ENCODE results near the gene ARPP19.
"Not testable (repeated sequence)": the region's sequence is repeated elsewhere in the genome, so short reads cannot be mapped to it uniquely, and the experiment has no call there.

ARPP19 gene

DNA sequence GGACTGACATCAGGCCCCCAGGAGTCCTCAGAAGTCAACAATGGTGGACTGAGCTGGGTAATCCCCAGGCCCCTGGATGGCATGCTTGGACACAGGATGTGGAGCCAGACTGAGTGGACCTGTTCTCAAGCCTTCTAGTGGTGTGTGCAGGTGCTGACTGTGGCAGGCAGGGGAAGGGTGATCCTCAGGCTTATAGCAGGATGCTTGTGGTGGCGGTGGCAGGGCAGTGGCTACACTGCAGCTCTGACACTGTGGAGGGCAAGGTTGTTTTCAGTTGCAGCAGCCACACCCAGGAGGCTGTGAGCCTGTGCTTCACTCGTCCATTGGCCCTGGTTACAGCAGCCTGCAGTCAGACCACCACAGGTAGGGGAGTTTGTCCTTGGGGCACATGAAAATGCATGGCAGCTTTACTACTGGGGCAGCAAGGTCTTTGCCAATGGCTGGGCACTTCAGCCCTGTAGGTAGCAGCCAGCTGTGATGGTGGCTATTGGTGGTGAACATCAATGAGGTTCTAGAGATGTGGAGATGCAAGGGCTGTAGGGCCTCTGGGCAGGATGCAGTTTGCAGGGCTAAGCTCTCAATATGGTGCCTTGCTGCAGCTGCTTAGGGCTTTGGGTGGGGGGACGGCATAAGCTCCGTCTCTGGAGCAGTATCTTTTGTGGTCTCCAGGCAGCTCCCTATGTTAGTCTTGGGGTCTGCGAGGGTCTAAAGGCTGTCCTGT, 22.6 kb downstream of the ARPP19 start:
- DNase-seq = no peak

DNA sequence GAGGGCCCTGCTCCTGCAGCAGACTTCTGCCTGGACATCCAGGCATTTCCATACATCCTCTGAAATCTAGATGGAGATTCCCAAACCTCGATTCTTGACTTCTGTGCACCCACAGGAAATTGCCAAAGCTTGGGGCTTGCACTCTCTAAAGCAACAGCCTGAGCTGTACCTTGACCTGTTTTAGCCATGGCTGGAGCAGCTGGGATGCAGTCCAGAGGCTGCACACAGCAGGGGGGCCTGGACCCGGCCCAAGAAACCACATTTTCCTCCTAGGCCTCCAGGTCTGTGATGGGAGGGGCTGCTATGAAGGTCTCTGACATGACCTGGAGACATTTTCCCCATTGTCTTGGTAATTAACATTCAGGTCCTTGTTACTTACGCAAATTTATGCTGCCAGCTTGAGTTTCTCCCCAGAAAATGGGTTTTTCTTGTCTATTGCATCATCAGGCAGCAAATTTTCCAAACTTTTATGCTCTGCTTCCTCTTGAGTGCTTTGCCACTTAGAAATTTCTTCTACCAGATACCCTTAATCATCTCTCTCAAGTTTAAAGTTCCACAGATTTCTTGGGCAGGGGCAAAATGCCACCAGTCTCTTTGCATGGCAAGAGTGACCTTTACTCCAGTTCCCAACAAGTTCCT, 28.3 kb downstream of the ARPP19 start:
- no peak for DNase-seq

DNA sequence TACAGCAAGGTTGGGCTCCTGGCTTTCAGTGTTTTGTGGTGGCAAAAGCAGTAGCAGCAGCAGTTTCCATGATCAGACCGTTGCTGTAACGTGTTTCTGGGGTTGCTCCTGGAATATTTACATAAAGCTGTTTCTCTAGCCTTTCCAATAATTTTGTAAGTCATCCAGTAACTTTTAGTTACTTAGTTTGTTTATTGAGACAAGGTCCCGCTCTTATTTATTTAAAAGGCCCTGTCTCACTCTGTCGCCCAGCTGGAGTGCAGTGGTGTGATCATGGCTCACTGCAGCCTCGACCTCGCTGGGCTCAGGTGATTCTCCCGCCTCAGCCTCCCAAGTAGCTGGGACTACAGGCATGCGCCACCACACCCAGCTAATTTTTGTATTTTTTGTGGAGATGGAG, 31.4 kb downstream of the ARPP19 start:
- no peak for DNase-seq

DNA sequence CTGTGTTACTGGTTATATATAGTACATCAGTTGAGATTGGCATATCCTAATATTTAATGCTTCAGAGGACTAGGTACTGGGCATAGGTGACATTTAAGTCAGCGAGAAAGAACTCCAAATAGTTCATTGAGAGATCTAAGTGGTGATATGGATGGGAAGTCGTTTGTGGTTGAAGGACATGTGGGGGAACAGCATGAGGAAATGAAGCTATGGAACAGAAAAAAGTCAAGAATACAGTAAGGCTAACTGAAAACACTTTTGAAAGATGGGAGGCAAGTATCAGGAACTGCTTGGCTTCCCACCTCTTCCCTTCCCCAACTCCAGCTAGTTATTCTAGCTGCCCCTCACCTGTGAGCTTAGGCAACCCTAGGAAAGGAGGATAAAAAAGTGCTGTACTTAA, 36.4 kb downstream of the ARPP19 start:
- DNase-seq = no peak

DNA sequence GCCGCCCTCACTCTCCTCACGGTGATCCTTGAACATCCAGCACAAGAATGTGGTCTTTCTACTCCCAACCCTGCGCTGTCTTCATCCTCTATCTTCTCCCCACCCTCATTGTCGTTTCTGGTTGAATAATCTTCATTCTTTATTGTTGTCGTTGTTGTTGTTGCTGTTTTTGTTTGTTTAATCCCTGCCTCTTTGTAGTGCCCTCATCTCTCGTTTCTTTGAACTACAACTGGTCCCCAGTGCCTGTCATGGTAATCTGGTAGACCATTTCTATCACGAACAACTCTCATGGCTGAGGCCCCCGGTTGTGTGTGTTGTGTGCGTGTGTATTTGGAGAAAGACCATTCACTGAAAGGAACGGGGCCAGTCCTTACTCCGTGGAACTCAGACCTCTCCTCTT, 38.9 kb downstream of the ARPP19 start:
- no peak for DNase-seq

DNA sequence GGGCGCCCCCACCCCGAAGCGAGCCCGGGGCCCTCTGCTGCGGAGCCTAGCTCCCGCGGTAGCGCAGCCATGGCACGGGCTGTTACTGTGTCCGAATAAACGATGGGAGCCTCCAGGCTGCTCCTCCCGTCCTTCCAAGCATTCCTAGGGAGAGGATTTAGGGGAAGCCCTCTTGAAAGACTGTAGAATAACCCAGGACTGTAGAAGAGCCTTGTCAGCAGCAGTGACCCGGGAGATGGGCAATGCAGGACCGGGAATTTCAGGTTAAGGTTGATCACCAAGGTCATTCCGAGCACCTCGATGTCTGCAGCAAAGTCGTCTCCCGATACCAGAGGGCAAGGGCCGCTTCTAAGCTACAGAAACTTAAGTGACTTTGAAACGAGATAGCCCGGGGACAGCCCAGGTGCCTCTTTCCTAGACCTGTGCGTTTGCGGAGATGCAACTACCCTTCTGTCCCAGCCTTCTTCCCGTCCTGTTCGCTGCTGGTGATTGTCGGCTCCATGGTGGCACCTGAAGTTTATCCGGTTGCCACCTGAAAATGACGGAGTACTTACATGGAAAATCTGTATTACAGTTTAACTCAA, 39.4 kb downstream of the ARPP19 start:
- DNase-seq = no peak

DNA sequence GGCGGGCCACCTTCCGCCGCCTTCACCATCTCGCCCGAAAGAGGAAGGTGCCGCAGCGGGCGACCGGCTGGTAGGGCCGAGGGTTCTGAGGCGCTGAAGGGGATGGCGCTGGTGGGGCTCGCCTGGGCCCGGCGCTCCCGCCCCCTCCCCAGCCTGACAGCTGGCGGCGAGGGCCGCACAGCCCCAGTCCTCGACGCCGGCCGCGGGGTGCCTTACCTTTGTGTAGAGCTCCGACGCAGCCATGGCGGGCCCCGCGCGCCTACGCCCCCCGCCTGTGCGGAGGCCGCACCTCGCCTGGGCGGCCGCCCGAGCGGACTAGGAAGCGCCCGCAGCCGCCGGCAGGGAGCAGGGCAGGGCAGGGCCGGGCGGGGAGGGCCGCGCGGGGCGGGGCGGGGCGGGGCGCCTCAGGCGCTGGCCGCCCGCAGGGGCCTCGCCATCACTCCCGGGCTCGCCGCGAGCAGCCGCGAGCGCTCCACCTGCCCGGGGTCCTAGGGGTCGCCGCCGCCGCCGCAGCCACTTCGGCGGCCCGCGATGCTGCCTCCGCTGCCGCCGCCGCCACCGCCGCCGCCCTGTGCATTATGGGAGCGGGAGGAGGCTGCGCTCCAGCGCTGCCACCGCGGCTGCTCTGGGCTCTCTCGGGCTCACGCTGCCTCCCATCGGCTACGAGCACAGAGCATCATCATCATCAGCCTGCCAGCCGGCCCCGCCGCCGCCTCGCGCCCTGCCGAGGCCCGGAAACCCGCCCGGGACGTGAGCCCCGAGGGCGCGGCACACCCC, 40.1 kb downstream of the ARPP19 start, which contains the start of gene MYO5A:
Gene MYO5A, minus strand, starts transcription at position 317 of the 777 bp plus-strand sequence. Its CDS starts 74 bp downstream, at position 243.
- no peak for DNase-seq

DNA sequence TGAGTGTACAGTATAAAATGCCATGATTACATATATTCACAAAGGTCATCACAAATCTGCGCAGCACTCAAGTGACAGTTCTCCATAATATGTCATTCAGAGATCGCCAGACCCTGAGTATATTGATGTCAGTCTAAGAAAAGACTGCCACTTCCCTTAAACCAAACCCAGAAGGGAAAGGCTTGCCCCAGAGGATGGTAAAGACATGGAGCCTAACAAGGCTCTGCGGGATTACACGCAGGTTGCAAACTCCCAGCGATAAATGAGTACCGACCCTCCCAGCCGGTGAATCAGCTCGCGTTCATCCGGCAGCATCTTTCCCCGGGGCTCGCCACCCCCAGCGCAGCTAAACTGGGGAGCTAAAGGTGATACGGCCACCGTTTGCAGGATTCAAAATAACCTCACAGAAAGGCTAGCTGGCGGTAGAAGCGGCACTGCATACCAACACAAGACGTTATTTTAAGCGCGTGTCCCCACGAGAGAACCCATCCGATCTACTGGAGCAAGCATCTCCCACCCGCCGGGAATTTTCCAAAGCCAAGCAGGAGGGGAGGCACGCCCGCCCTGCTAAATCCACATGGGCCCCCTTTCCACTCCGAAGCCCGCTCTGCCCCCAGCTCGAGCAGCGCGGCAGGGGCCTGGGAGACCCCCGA, 40.8 kb downstream of the ARPP19 start:
- no peak for DNase-seq

DNA sequence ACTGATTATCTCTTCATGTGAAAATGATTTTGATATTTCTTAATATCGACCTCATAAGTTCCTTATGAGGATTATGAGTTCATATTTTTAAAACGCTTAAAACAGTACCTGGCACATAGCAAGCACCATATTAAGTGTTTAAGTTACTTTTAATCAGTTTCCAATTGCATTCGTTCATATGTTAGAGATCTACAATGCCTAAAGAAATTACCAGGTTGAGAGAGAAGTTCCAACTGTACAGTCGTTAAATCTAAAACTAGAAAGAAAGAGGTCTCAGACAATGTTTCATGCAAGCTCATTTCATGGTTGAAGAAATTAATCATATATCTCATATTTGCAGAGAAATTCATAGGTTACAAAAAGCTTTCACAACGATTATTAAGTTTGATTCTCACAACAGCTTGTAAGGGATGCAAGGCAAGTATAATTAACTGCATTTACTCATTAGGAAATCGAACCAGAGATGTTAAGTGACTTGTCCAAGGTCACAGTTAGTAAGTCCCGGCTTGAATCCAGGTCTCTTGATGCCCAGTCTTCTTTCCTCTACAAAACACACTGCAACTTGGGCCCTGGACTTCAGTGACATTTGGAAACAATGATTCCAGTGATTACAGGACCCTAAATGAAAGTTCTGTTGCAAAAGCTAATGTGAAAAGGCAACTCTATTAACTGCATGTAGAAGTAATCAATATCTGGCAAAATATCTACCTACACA, 41.5 kb downstream of the ARPP19 start:
- DNase-seq = no peak

DNA sequence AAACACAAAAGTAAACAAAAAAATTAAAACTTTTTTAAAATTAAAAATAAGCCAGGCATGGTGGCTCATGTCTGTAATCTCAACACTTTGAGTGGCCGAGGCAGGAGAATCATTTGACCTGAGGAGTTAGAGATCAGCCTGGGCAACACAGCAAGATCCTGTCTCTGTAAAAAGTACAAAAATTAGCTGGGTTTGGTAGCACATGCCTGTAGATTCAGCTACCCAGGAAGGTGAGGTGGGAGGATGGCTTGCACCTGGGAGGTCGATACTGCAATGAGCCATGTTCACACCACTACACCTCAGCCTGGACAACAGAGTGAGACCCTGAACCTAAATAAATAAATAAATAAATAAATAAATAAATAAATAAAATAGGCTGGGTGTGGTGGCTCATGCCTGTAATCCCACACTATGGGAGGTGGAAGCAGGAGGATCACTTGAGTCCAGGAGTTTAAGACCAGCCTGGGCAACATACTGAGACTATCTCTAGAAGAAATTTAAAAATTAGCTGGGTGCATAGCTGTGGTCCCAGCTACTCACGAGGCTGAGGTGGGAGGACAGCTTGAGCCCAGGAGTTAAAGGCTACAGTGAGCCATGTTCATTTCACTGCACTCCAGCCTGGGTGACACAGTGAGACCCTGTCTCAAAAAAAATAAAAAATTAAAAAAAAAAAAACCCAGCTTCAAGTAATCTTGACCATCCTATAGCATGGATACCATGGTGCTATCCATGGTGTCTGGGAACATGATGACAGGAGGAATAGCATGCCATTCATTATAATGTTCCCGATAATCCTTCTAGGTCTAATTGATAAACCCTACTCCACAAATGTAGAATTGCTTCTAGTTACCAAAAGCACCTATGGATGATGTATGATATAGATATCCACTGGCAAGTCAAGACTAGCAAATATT, 44.4 kb downstream of the ARPP19 start:
- DNase-seq = no peak

DNA sequence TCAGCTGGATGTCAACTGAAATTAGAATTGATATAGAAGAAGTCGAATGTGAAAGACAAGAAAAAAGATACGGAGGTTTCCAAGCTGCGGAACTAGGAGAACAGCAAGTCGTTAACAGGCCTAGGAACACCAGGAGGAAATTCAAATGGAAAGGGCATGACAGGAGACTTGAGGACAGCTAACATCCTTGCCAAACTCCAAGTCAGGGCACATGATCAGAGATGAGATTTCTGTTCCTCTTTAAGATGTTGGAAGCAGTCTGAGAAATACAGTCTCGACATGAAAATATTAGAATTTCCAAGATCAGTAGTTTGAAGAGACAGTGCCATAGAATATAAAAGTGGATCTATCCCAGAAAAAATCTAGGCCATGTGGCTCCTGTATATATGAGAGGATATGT, 45.2 kb downstream of the ARPP19 start:
- no peak for DNase-seq

DNA sequence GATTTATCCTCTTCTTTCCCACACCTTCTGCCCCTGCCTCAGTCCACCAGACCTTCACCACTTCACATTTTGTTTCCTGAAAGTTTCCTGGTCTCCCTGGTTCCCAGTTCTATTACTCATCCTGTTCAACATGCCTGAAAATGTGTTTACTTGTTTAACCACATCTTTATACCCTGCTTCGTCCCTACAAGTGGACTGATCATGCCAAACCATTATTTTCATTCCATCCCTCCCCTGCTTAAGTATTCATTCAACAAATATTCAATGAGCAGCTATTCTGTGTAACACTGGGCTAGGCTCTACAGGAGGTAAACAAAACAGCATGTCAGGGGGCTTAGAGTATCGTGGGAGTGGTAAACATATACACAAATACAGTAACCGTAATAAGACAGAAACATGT, 45.6 kb downstream of the ARPP19 start:
- no peak for DNase-seq

DNA sequence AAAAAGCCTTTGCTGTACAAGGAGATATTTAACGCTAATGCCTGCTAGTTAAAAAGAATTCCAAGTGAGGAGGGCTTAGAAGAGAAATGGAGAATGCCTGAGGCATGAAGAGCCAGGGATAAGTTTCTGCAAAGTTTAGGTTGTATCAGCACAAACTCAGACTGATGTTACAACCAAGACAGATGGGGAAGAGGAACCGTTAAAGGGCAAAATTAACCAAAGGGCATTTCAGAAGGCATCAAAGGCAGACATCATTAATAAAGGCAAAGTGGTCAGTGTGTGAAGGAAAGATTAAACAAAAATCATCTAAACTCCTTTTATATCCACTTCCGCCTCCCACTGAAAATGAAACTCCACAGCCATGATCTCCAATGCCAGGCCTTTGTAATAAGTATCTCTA, 47.1 kb downstream of the ARPP19 start:
- DNase-seq = no peak

DNA sequence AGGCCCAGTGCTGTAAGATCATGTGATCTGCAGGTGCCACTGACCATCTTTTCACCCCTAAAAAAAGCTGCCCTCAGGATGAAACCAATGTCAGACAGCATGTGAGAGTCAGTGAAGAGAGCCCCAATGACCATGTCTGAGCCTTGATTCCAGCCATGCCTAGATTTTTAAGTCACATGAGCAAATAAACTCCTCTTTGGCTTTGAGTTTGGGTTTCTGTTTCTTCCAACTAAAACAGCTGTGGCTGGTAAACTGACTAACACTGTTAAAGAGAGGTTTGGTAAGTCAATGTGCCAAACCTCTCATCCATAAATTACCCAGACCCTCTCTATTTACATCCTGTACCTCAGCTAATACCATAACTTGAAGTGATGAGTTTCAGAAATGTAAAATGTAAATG, 48.4 kb downstream of the ARPP19 start:
- DNase-seq = no peak

DNA sequence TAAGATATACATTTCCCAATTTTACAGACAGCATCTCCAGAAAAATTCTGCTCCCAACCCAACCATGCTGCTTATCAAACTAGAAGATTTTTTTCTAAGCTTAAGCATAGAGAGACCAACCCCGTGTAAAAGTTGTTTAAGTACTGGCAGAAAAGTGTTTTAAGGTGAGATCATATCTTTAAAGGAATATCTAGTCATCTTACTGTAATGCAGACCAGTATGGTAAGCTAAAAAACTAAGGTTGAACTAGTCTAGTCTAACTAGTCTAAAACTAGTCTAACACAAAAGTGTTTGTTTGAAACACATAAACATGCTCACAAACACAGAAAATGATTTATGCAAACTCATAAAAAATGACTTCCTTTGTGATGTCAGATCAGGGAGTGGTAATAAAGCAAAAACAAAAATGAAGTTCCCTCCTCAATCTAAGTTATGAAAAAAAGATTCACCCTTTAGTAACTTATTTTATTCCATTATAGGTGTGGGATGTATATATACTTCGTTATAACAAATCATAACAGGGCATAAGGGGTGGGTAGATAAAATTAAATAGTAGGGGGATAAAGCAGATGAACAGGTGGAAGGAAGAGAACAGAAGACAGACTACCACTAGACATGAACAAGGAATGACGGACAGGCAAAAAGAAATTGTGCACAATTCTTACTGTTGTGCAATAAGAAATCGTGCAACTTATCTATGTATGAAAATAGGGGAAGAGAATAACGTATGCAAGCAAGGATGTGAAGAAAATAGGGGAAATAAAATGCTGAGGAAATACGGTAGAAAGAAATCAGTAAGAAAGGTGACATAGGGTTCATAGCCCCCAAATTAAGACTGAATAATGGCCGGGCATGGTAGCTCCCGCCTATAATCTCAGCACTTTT, 50.1 kb downstream of the ARPP19 start:
- no peak for DNase-seq

DNA sequence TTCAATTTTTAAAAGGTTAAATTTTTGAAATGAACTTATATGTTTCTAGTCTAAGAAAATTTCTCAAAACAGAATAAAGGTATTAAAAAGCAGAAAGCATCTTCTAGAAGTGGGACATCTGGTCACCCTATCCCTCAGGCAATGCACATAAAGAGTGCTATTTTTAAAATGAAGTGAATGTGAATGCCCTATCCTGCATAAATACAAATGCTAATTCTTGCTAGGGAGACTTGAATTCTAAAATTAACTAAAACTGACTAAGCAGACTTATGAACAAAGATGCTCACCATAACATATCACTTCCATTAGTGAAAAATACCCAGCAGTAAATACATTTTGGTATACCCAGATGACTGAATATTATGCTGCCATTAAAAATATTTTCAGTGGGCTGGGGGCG, 51.8 kb downstream of the ARPP19 start:
- no peak for DNase-seq

DNA sequence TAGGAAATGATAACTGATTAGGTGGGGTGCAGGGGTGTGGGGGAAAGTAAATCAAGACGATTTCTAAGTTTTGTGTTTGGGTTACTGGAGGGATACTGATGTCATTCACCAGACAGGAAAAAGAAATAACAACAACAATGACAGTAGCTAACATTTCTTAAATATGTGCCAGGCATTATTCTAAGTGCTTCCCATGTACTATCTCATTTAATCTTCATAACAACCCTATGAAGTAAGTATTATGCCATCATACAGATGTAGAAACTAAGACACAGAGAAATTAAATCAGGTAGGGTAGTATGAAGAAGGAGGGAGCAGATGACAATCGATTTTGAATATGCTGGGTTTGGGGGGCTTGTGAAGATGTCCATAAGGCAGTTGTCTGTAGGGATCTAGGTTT, 53.5 kb downstream of the ARPP19 start:
- DNase-seq = no peak

DNA sequence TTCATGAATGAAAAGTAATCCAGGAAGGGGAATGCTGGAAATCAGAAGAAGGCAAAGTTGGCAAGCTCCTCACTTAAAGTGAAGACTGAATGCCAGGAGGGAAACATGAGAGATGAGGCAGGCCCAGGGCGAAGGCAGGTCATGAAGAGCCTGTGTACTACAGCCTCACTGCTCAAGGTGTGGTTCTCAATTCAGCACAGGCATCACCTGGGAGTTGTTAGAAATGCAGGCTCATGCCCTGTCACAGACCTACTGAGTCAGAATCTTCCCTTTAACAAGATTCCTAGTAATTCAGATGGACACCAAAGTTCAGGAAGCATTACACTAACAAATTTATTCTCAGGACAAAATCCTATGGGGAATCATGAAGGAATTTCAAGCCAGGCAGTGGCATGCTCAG, 54.3 kb downstream of the ARPP19 start:
- DNase-seq = no peak

DNA sequence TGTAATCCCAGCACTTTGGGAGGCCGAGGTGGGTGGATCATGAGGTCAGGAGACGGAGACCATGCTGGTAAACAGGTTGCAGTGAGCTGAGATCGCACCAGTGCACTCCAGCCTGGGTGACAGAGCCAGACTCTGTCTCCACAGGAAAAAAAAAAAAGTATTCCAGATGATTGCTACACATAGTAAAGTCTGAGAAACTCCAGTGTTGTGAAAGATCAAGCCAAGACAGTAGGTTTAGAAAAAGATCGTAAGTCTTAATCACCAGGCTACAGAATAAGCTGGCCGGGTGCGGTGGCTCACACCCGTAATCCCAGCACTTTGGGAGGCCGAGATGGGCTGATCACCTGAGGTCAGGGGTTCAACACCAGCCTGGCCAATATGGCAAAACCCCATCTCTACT, 56.0 kb downstream of the ARPP19 start:
- DNase-seq = not testable (repeated sequence)

DNA sequence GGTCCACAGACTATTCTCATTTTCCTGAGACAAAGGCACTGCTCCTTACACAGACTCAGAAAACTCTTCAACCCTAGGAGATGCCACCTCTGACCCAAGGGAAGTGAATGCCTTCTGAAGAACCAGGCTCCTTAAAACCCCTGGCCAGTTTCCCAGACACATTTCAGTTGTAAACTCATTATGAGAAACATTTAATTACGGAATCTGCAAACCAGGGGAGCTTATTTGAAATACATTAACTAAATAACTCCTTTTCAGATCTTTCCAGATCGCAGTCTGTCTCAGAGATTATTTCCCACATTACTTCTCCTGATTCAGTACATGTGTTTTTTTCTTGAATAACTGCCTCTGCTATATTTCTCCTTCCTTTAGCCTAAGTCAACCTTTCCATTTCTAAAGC, 57.7 kb downstream of the ARPP19 start:
- no peak for DNase-seq

Measured in SIG-M5 (cell line).